ENCODE results near the gene LMBRD1.

- TF ChIP-seq CTCF (IDR thresholded peaks at IDR 0.05; ENCODE audit: poor library complexity) (no peak), EZH2 (IDR thresholded peaks at IDR 0.05; ENCODE audit: borderline replicate concordance) (no peak), EZH2phosphoT487 (IDR thresholded peaks at IDR 0.05; ENCODE audit: low read depth, severe bottlenecking, unreplicated experiment) (no peak)
Observed at GRCh38 chr6:69630767-69631166, 166.0 kb downstream of the LMBRD1 start.

Measured in hepatocyte (in vitro differentiated cells).